ENCODE data around the gene RASL12. TPM values are rescaled to one million over a fixed set of nuclear protein-coding genes. Genes with fewer than 3 reads are reported as not detected.

The RASL12 gene
- total RNA-seq, 2 donors from 2014 or later = 2.0 to 9.2 TPM

- intact Hi-C loops (cut with DNase I, micrococcal nuclease) = no loop called here
- DNase-seq = no peak
- ATAC-seq = no peak
These were observed 62.8 kb downstream of the RASL12 start for GRCh38 chr15:65004993-65005392.

Other genes starting within 250 kb of the RASL12 start
- gene PIF1, start 242.3 kb downstream of the RASL12 start, total RNA-seq = 1 to 10 TPM; 2.2 to 6.0 TPM
- 10 to 100 TPM in 1 of 2 donors, 1 to 10 TPM in 1; 4.6 to 10.7 TPM for gene PLEKHO2, start 226.1 kb downstream of the RASL12 start, total RNA-seq
- 1 to 10 TPM; 1.1 to 2.0 TPM for gene ANKDD1A, start 156.1 kb downstream of the RASL12 start, total RNA-seq
- 10 to 100 TPM; 51.5 to 63.5 TPM for gene SPG21, start 78.1 kb downstream of the RASL12 start, total RNA-seq
- gene MTFMT, start 38.4 kb downstream of the RASL12 start, total RNA-seq = 10 to 100 TPM; 19.8 to 20.7 TPM
- 100 to 1,000 TPM; 104 to 127 TPM for gene SLC51B, start 22.6 kb downstream of the RASL12 start, total RNA-seq
- under 1 TPM in 1 of 2 donors, not detected in 1; 0.08 TPM for gene KBTBD13, start 8.8 kb upstream of the RASL12 start, total RNA-seq
- gene UBAP1L, start 47.2 kb upstream of the RASL12 start, total RNA-seq = 1 to 10 TPM; 2.3 to 3.2 TPM
- 10 to 100 TPM; 14.9 to 16.8 TPM for gene PDCD7, start 65.8 kb upstream of the RASL12 start, total RNA-seq
- gene CLPX, start 117.4 kb upstream of the RASL12 start, total RNA-seq = 10 to 100 TPM; 49.2 to 51.9 TPM
- gene CILP, start 143.5 kb upstream of the RASL12 start, total RNA-seq = 10 to 100 TPM in 1 of 2 donors, 1 to 10 TPM in 1; 3.5 to 13.4 TPM
- 1 to 10 TPM; 7.6 to 9.0 TPM for gene PARP16, start 218.9 kb upstream of the RASL12 start, total RNA-seq
- gene RNU5A-1, start 228.1 kb upstream of the RASL12 start, total RNA-seq = not detected
- gene RNU5B-1, start 236.7 kb upstream of the RASL12 start, total RNA-seq = not detected